ENCODE data around the gene ADGRG6.
"Not testable (repeated sequence)": the region's sequence is repeated elsewhere in the genome, so short reads cannot be mapped to it uniquely, and the experiment has no call there.

ADGRG6 gene

DNA sequence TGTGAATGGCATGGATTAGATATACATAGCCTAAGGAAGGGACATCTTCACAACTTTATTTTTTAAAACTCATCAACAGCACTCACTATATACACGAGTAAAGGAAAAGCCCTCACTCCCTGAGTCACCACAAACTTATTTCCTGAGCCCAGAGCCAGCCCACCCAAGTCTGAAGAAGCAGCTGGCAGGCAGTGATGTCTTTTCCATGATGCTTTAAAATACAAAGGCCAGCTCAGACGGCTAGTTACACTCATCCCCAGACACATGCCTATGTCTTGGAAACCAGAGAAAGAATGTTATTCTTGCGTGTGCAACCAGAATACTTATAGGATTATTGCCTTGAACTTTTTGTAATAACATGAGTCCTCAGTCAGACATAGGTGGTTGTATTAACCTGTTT lies 114.4 kb downstream of the ADGRG6 start:
- DNase-seq: no peak

DNA sequence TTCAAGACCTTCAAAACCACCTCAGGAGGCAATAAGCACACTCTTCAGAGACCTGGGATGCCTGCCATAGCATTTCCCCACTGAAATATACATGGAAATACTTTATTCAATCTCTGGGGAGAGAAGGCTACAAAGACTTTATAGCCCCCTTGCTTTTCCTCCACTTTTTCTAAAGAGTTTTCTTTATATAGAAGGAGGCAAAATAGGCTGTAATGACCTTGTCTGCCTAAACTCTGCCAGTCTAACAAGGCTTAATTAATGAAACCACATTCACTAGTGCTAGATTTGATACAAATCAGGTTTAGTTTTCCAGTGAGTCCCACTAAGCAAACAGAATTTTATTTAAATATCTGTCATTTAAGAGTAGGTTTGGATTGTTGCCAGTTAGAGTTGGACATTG lies 114.9 kb downstream of the ADGRG6 start:
- DNase-seq: no peak

DNA sequence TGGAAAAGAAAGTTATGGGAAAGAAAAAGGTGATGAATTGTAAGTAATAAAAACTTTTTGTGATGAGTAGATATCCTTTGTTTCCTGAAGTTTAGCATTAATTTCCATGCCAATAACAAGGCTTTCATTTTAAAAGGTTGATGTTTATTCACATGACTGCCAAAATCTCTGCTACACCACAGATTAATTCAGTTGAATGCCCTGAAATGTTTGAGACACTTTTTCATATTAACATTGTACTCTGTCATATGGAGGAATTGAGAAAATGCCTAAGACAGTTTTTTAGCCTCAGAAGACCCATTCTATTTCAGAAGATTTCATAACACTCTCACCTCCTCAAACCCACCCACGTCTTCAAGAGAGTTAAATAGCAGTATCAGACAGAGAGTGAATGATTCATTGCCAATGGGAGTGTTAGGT lies 115.5 kb downstream of the ADGRG6 start:
- no peak for DNase-seq

DNA sequence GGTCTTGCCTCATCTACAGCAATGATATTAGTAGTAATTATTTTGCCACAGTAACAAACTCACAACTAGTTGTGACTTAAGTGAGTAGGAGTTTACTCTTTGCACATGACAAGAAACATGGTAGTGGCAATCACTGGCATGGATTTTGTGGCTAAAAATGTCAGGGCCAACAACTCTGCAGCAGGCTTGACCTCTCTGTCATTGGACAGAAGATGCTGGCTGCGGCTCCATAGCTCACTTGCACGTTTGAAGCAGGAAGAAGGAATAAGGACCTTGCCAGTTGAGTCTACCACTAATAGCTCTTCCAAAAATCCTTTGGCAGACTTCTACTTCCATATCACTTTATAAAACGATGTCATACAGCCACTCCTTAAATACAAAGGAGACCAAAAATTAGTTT lies 117.3 kb downstream of the ADGRG6 start:
- no peak for DNase-seq

DNA sequence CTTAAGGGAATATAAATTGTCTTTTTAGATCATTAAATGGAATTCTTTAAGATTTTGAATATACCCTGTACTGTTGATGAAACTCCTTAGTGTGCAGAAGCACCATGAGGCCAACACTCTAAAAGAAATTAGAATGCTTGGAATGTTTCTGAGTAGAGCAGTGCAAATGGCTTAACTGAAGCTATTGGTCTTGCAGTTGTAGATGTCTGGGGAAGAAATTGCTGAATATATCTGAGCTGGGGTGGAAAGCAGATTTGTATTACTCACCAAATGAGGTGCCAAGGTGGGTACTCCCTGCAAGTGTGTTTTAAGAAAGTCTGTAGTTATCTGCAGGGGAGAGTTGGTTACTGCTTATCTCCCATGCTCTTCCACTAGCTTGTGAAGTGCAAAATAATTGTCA lies 119.0 kb downstream of the ADGRG6 start:
- no peak for DNase-seq

DNA sequence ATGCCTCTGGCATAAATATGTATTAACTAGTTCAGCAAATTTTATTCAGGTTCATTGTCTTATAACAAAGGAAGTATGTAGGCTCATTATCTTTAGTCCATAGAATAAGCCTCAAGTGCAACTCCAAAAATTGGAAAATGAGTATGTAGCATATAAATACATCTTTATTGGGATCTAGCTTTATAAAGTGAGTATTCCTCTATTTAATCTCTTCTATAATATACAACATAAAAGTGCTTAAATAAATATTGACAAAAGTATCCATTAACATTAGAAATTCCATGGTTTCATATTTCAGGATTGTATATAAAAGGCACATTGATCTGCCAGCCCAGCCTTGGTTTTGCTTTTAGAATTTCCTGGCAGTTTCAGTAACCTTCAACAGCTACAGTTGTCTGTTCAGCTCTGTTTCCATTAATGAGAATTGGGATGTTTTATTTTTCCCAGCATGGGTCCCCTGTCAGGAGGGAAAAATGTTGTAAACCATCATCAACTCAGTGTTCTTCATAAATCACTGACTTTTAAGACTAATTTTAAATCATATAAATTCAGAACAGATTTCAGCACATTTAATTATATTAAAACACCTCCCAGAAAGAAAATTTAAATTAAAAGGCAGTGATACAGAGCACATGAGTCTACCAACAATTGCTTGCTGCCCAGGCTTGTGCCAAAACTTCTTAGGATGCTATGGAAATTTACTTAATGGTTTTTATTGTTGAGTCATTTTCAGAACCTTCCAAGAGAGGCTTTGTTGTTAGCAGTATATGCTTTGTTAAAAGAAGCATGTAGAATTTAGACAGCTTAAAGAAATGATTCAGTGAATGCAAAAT lies 119.7 kb downstream of the ADGRG6 start:
- no peak for DNase-seq

DNA sequence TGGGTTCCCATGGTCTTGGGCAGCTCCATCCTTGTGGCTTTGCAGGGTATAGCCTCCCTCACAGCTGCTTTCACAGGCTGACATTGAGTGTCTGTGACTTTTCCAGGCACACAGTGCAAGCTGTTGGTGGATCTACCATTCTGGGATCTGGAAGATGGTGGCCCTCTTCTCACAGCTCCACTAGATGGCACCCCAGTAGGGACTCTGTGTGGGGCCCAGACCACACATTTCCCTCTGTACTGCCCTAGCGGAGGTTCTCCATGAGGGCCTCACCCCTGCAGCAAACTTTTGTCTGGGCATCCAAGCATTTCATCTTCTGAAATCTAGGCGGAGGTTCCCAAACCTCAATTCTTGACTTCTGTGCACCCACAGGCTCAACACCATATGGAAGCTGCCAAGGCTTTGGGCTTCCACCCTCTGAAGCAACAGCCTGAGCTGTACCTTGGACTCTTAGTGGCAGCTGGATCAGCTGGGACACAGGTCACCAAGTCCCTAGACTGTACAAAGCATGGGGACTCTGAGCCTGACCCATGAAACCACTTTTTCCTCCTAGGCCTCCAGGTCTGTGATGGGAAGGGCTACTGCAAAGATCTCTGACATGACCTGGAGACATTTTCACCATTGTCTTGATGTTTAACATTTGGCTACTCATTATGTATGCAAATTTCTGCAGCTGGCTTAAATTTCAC lies 124.8 kb downstream of the ADGRG6 start:
- DNase-seq: not testable (repeated sequence)

DNA sequence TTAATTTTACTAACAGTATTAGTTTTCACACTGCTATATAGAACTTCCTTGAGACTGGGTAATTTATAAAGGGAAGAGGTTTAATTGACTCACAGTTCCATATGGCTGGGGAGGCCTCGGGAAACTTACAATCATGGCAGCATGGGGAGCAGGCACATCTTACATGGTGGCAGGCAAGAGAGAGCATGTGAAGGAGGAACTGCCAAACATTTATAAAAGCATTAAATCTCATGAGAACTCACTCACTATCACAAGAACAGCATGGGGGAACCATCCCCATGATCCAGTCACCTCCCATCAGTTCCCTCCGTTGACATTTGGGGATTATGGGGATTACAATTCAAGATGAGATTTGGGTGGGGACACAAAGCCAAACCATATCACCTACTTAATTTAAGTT lies 126.7 kb downstream of the ADGRG6 start:
- not testable (repeated sequence) for DNase-seq

DNA sequence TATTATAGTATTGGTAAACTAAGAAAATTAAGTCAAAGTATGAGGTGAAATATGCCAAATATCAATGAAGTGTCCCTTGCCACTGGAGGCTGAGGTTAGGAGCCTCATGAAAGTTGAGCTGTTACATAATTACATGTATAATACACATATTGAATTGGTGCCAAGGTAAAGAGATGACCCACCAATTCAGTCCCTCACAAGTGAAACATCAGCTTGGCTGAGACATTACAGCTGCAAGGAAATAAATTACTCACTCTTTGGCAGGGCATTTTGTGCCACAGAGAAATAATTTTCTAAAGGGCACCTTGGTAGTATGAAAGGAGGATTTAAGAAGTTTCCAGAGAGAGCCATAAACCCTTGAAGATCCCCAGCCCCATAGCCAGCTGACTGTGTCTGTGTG lies 127.4 kb downstream of the ADGRG6 start:
- no peak for DNase-seq

DNA sequence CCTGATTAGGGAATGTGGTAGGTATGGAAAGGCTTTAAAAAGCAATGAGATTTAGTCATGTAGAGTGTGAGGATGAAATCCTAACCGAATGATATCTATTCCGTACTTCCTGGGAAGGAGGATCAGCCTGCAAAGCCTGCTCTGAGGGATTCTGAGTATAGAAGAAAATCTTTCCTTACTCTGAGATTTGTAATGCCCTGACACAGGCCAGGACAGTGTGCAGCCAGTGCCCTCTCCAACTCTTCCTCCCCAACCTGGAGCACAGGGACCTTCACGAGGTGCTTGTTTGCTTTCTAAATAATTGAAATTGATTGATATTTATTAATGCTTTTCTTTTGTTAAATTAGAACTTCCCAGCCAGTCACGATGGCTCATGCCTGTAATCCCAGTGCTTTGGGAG lies 131.6 kb downstream of the ADGRG6 start:
- no peak for DNase-seq

DNA sequence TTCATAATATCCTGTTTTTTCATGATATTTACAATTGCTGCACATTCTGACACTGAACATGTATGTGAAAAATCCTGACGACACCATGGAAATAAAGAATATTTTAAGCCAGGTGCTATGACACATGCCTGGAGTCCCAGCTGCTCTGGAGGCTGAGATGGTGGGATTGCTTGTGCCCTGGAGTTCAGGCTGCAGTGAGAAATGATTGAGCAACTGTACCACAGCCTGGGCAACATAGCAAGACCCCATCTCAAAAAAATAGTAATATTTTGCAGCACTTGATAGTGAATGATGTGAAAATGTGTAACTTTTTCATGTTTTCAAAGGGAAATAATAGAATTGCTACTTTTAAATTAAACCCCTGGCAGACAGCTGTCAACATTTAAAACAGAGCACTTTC lies 137.1 kb downstream of the ADGRG6 start:
- no peak for DNase-seq

DNA sequence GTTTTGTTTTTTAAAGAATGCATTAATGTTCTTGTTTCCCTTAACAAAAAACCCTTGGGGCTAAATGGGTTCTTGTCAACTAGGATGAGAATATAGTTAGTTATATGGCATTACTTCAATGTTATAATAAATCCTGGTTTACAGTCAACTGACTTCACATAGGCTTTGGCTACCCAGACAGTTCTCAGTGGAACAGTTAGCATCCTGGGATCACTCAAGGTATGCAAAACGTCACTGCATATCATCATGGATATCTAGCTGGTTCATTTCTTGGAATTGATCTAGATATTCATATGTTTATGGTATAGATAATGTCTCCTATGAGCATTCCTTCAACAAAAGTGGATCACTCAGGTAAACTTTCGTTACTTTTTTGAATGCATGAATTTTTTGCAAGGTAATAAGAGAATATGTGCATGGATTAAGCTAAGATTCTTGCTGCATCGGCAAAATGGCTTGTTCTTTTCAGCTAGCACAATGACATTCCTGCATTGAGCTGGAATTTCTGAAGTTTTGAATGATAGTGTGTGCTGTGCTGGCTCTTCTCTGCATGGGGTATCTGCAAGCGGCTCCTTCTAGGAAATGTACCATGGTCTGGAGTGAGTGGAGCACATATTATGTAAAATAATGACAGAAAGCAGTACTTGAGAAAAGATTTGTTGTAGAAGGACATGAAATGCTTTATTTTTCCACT lies 138.9 kb downstream of the ADGRG6 start:
- no peak for DNase-seq

DNA sequence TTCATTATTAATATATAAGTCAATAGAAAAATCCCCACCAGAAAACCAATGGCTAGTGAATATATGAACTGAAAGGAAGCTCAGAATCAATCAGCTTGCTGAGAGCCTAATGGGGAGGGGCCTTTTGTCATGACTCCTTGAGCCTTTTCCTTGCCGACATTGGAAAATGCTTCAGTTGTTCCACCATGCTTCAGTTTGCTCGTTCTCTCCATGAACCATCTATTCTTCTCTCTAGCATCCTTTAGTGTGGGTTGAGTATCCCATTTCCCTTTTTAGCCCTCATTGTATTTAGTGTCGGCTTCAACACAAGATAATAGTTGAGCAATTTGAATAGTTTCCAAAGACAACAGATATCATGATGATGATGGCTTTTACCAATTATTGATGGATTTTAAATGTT lies 139.9 kb downstream of the ADGRG6 start:
- no peak for DNase-seq

DNA sequence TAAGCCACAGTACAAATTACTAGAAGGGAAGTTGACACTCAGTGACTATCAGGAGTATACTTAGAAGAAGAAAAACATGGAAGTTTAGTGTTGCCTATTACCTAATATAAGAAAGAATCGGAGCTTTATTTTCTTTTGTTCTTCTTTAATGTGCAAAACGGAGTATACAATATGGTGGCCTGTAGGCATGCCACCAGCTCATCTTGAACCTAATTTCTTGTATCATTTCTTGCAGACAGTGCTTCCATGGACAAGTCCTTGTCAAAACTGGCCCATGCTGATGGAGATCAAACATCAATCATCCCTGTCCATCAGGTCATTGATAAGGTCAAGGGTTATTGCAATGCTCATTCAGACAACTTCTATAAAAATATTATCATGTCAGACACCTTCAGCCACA lies 141.3 kb downstream of the ADGRG6 start:
- no peak for DNase-seq

DNA sequence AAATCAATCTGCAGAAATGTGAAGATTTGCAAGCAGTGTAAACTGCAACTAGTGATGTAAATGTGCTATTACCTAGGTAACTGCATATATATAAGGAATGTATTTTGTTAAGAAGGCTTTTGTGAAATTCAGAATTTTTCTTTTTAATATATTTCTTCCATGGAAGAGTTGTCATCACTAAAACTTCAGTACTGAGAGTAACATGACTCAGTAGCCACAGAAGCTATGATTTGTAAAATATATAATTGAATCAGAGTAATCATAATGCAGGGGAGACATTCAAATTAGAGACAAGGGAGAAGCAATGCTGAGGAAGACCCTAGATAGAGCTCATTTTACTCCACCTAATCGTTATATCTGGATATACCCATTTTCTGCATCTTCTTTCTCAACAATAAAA lies 141.7 kb downstream of the ADGRG6 start:
- no peak for DNase-seq

DNA sequence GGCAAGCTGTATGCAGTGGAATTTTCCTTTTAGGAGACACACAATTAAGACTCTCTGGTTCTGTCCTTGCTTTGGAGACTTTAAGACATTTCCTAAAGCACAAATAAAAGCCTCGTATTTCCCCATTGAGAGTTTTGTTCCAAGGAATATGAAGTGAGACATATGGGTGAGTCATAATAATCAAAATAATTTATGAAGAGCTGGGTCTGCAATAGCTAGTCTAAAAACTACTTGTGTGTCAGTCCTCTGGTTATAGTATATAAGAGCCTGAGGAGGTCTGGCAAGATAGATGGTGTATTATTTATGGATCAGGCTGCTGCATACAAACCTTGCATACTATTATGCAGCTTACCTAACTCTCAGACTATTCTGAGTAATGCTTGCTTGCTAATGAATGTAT lies 142.6 kb downstream of the ADGRG6 start:
- DNase-seq: no peak

DNA sequence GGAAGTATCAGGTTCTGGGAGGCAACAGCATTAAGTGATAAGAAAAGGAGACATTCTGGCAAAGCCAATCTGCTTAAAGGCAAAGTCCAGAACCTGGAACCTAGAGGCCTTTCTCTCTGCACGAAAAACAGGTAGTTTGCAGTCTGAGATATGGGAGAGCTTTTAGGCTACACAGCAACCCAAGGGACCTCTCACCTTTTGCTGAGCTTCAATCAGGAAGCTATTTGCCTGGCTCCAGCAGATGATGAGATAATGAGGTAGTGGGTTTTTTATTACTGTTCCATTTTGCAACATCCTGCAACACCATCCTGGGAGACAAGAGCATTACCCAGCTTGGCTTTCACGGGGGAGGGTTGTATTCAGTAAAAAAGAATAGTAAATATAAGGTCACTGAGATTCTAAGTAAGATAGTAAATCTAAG lies 143.1 kb downstream of the ADGRG6 start:
- no peak for DNase-seq

DNA sequence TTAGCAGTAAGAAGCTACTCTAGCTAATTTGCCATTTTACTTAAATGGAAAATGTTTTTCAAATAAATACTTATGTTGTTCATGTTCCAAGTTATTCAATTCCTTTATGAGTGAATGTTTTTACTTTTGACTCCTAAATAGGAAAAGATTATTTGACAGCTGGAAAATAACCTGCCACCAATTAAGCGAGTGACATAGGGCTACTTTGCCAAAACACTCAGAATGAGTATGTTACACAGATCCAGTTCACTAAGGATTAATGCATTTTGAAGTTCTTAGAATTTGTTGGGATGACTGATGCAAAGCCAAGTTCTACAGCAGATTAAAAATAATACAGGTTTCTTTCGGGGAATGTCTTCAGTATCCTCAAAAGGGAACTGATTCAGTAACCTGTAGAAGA lies 144.4 kb downstream of the ADGRG6 start:
- DNase-seq: no peak

DNA sequence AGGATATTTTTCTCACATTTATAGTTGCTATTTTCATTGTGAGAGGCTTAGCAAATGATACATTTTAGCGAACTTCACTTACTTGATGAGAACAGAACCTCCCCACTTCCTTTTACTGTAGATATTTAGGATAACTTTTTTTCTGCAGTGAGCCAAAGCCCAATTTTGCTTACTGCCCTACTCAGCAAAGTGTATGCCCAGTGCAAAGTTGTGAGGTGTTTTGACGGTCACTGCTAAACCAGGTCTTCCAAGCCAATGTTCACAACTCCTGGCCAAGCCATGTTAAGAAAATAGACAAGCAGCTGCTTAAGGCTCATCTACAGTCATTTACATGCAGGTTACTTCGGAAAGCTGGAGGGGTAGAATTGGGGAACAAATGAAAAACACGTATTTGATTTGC lies 144.8 kb downstream of the ADGRG6 start:
- no peak for DNase-seq

DNA sequence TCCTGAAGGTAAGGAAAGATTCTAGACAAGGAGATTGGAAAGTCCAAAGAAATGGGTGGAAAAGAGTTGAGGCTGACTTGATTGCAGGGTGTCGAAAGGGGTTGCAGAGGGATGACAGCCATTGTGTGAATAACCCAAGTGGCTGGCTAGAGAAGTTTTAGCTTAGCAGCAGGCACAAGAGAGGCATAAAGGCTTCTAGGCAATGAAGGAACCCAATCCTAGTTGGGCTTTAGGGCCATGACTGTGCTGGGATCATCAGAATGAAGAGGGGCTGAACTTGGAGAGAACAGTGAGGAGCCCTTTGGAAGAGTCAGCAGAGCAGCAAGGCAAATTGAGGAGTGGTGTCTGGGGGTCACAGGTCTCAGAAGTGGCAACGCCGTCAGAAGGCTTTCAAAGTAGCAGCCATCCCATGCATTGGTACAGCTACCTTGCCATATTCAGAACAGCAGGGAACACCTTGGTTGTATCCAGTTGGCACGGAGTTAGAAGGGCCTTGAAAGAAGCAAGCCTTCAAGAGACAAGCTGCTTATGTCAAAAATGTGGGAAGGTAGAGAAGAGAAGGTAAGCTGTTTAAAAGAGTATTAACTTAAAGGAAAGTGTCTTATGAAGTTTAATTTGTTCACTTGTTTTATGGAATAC lies 146.4 kb downstream of the ADGRG6 start:
- no peak for DNase-seq

DNA sequence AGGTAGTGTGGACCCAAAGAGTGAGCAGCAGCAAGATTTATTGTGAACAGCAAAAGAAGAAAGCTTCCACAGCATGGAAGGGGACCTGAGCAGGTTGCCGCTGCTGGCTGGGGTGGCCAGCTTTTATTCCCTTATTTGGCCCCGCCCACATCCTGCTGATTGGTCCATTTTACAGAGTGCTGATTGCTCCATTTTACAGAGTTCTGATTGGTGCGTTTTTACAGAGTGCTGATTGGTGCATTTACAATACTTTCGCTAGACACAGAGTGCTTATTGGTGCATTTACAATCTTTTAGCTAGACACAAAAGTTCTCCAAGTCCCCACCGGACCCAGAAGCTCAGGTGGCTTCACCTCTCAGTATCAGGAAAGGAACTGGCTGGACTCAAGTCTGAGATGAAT lies 149.0 kb downstream of the ADGRG6 start:
- not testable (repeated sequence) for DNase-seq

DNA sequence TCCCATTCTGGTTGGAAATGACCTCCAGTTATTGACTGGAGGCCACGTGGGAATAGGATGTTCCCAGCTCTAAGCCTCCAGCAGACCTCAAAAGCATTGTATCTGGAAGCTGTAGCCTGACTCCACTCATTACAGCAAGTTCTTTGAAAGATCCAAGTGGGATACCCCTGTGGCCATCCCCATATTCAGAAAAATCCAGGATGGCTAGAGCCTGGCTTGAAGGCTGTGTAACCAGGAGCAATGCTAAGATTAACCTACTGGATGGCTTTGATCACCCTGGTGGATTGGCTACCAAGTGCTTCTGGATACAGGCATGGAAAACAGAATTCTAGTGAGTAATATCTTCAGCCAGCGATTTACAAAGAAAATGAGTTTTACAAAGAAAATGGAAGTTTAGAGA lies 151.2 kb downstream of the ADGRG6 start:
- no peak for DNase-seq

DNA sequence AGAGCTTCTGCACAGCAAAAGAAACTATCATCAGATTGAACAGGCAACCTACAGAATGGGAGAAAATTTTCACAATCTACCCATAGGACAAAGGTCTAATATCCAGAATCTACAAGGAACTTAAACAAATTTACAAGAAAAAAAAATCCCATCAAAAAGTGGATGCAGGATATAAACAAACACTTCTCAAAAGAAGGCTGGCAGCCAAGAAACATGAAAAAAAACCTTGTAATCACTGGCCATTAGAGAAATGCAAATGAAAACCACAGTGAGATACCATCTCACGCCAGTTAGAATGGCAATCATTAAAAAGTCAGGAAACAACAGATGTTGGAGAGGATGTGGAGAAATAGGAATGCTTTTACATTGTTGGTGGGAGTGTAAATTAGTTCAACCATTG lies 152.4 kb downstream of the ADGRG6 start:
- not testable (repeated sequence) for DNase-seq

Data from CD4-positive, alpha-beta T cell treated with Interferon gamma for 1 hour (primary cell).